CD14-positive monocyte (primary cell): ENCODE measurements around the gene RAB3A. TPM values are rescaled to one million over a fixed set of nuclear protein-coding genes. Genes with fewer than 3 reads are reported as not detected.

Source experiments
- DNase-seq, 3 donors: peaks; one replicate each; pipeline ENCODE4 v3.0.0-alpha.2; 2011 to 2022
- H2AFZ ChIP-seq: 2 replicates; pipeline ENCODE4 v1.6.0; 2012; ENCODE audit warnings: mild to moderate bottlenecking, low read depth, low read length, inconsistent platforms; ENCODE audit not compliant: insufficient read depth, poor library complexity, severe bottlenecking
- H3K27ac ChIP-seq, 2 donors: 1 replicate in 1 of 2; 2 replicates in 1 of 2; pipeline ENCODE4 v1.5.1; 2012 to 2013; ENCODE audit warnings: low read length in 2 of 2, control low read depth in 1 of 2, inconsistent platforms in 1 of 2, low read depth in 1 of 2, mild to moderate bottlenecking in 1 of 2
- H3K27me3 ChIP-seq, 2 donors: one replicate each; pipeline versions ENCODE4 v1.6.0 to v1.6.1; 2011 to 2013; ENCODE audit warnings: low read length in 2 of 2; ENCODE audit not compliant: control insufficient read depth in 2 of 2, insufficient read depth in 2 of 2
- H3K36me3 ChIP-seq, 2 donors: replicated peaks in 1 of 2; 1 replicate in 1 of 2; 2 replicates in 1 of 2; pipeline versions ENCODE4 v1.5.1 to v1.6.1; 2012 to 2013; ENCODE audit warnings: low read length in 2 of 2, control low read depth in 1 of 2, inconsistent platforms in 1 of 2, mild to moderate bottlenecking in 1 of 2; ENCODE audit not compliant: insufficient read depth in 2 of 2, control insufficient read depth in 1 of 2
- H3K4me1 ChIP-seq, 2 donors: 1 replicate in 1 of 2; 2 replicates in 1 of 2; pipeline versions ENCODE4 v1.5.1 to v1.6.1; 2012 to 2013; ENCODE audit warnings: low read length in 2 of 2, control low read depth in 1 of 2, inconsistent platforms in 1 of 2, mild to moderate bottlenecking in 1 of 2, moderate library complexity in 1 of 2; ENCODE audit not compliant: insufficient read depth in 2 of 2, control insufficient read depth in 1 of 2
- H3K4me2 ChIP-seq: replicated peaks from 2 replicates; pipeline ENCODE3; 2012; ENCODE audit warnings: low read length, moderate library complexity, mild to moderate bottlenecking; ENCODE audit not compliant: poor library complexity, severe bottlenecking; ENCODE audit errors: extremely low read depth
- H3K4me3 ChIP-seq, 3 experiments: fragments of 200-600 bp in 1 of 3; sonication (generic) in 1 of 3; replicated peaks in 1 of 3; 1 replicate in 2 of 3; 2 replicates in 1 of 3; pipeline ENCODE4 v1.5.1; 2011 to 2013; ENCODE audit warnings: low read length in 3 of 3, mild to moderate bottlenecking in 3 of 3, control low read depth in 2 of 3, low read depth in 2 of 3, inconsistent platforms in 1 of 3, moderate library complexity in 1 of 3
- H3K79me2 ChIP-seq: 2 replicates; pipeline ENCODE4 v1.6.0; 2012; ENCODE audit warnings: mild to moderate bottlenecking, control low read depth, inconsistent platforms, low read length, moderate library complexity; ENCODE audit not compliant: insufficient read depth
- H3K9ac ChIP-seq: 2 replicates; pipeline ENCODE4 v1.6.0; 2017; ENCODE audit warnings: low read length, mild to moderate bottlenecking; ENCODE audit not compliant: insufficient read depth, poor library complexity, severe bottlenecking
- H3K9me3 ChIP-seq, 2 donors: replicated peaks in 1 of 2; 1 replicate in 1 of 2; 2 replicates in 1 of 2; pipeline versions ENCODE4 v1.5.1 to v1.6.1; 2012 to 2013; ENCODE audit warnings: low read length in 2 of 2, control low read depth in 1 of 2; ENCODE audit not compliant: control insufficient read depth in 1 of 2, insufficient read depth in 1 of 2
- H4K20me1 ChIP-seq: 2 replicates; pipeline ENCODE4 v1.6.0; 2012; ENCODE audit warnings: mild to moderate bottlenecking, low read length, control low read depth, moderate library complexity; ENCODE audit not compliant: insufficient read depth
- H3K27ac Mint-ChIP-seq, 7 donors: one replicate each; pipeline ENCODE4 v1.8.0; 2020; ENCODE audit warnings: mild to moderate bottlenecking in 7 of 7, mixed read lengths in 7 of 7, moderate library complexity in 6 of 7, inconsistent platforms in 2 of 7
- H3K27me3 Mint-ChIP-seq, 3 donors: one replicate each; pipeline ENCODE4 v1.8.0; 2021 to 2022; ENCODE audit warnings: low read depth in 3 of 3, mild to moderate bottlenecking in 3 of 3, mixed read lengths in 3 of 3, moderate library complexity in 3 of 3, inconsistent platforms in 1 of 3
- H3K36me3 Mint-ChIP-seq, 2 donors: one replicate each; pipeline ENCODE4 v1.8.0; 2020; ENCODE audit warnings: mixed read lengths in 2 of 2, inconsistent platforms in 1 of 2, mild to moderate bottlenecking in 1 of 2
- H3K4me1 Mint-ChIP-seq: one replicate; pipeline ENCODE4 v1.8.0; 2020; ENCODE audit warnings: mild to moderate bottlenecking, mixed read lengths
- H3K4me3 Mint-ChIP-seq, 2 donors: one replicate each; pipeline ENCODE4 v1.8.0; 2020; ENCODE audit warnings: mild to moderate bottlenecking in 2 of 2, mixed read lengths in 2 of 2, moderate library complexity in 1 of 2
- H3K9me3 Mint-ChIP-seq, 7 donors: one replicate each; pipeline ENCODE4 v1.8.0; 2020 to 2022; ENCODE audit warnings: mixed read lengths in 7 of 7, mild to moderate bottlenecking in 6 of 7, moderate library complexity in 6 of 7, inconsistent platforms in 2 of 7
- WGBS: methylation state at CpG from one replicate; pipeline ENCODE4 v1.1.5; 2013; ENCODE audit warnings: missing lambda C conversion rate; ENCODE audit not compliant: insufficient coverage; 5-methylcytosine and 5-hydroxymethylcytosine counted together
- intact Hi-C, 2 donors: fragments of 100-400 bp; cut with micrococcal nuclease; formaldehyde crosslinking; loops; one replicate each; pipeline versions ENCODE4 v1.15.0 to v1.15.1; 2023
- polyA plus RNA-seq, 3 donors: library from polyadenylated mRNA; depleted of rRNA in 1 of 3; unstranded in 2 of 3; stranded (reverse) in 1 of 3; fragments of 300-500 nt in 2 of 3; fragments of >200 nt in 1 of 3; fragmentation: Illumina TruSeq in 2 of 3; gene quantifications; 1 replicate in 2 of 3; 2 replicates in 1 of 3; pipeline ENCODE4 v1.2.3, GENCODE V29; 2012 to 2021
- TF ChIP-seq, protein P1 (sequence below): fragments of 200-600 bp; IDR thresholded peaks from one replicate; pipeline ENCODE4 v1.8.0; 2022; ENCODE audit warnings: antibody characterized with exemption, mild to moderate bottlenecking

RAB3A gene
- polyA plus RNA-seq, 3 donors, result 0.55 to 8.7 (median 0.56) TPM

- no peak overlapping the region for H3K4me2 ChIP-seq
- no peak overlapping the region for H3K9ac ChIP-seq
- H3K36me3 ChIP-seq, result peaks cover 10 to 15% of the 10 kb centered on the region in 2 donors
- H3K4me3 ChIP-seq, result no peak overlapping the region
- no peak overlapping the region for H3K27ac ChIP-seq
- H3K9me3 ChIP-seq, result no peaks in the 10 kb centered on the region
- Mint-ChIP-seq H3K9me3 (no peaks in the 10 kb centered on the region), H3K27ac (no peak overlapping the region), H3K36me3 (peaks cover 8 to 18% of the 10 kb centered on the region in 2 donors), H3K4me3 (no peak overlapping the region), H3K27me3 (peaks cover 0 to 2% (median 1%) of the 10 kb centered on the region in 3 donors), H3K4me1 (peaks cover 38% of the 10 kb centered on the region)
- intact Hi-C loops, result loop anchor here in 1 of 2 donors (10.0 kb wide), 1 partner anchor 49 kb away; the partner anchor contains the start of gene RAB3A
- H3K4me1 ChIP-seq, result peaks cover 31 to 46% of the 10 kb centered on the region in 2 donors
- H3K27me3 ChIP-seq, result no peaks in the 10 kb centered on the region
- WGBS, result 96% methylated on average over 31 of the region's 43 CpGs
- peaks cover 13% of the 10 kb centered on the region for H3K79me2 ChIP-seq
- DNase-seq, result peak in 1 of 3 donors; percentile 8
- peaks cover 37% of the 10 kb centered on the region for H4K20me1 ChIP-seq
- H2AFZ ChIP-seq, result no peak overlapping the region
- TF ChIP-seq, protein P1, sequence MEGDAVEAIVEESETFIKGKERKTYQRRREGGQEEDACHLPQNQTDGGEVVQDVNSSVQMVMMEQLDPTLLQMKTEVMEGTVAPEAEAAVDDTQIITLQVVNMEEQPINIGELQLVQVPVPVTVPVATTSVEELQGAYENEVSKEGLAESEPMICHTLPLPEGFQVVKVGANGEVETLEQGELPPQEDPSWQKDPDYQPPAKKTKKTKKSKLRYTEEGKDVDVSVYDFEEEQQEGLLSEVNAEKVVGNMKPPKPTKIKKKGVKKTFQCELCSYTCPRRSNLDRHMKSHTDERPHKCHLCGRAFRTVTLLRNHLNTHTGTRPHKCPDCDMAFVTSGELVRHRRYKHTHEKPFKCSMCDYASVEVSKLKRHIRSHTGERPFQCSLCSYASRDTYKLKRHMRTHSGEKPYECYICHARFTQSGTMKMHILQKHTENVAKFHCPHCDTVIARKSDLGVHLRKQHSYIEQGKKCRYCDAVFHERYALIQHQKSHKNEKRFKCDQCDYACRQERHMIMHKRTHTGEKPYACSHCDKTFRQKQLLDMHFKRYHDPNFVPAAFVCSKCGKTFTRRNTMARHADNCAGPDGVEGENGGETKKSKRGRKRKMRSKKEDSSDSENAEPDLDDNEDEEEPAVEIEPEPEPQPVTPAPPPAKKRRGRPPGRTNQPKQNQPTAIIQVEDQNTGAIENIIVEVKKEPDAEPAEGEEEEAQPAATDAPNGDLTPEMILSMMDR, result no peak
Measured at GRCh38 chr19:18155095-18156087, 48.5 kb downstream of the RAB3A start.

GRCh38 chr19:18153556-18154134 is 50.2 kb downstream of the RAB3A start:
- Mint-ChIP-seq H3K36me3 (peaks cover 14 to 32% of the 10 kb centered on the region in 2 donors), H3K27ac (peak overlapping the region in 3 of 7 donors; percentile 57 to 70 (median 64)), H3K9me3 (no peaks in the 10 kb centered on the region), H3K4me3 (peak overlapping the region; percentile 87 to 90), H3K27me3 (peaks cover 0 to 2% (median 1%) of the 10 kb centered on the region in 3 donors), H3K4me1 (peaks cover 37% of the 10 kb centered on the region)
- Histone ChIP-seq H3K79me2 (peaks cover 13% of the 10 kb centered on the region), H3K4me3 (peak overlapping the region; percentile 65 to 92 (median 67)), H2AFZ (peak overlapping the region; percentile 91), H3K9ac (peak overlapping the region; percentile 95), H3K27me3 (no peaks in the 10 kb centered on the region), H3K9me3 (no peaks in the 10 kb centered on the region), H3K4me1 (peaks cover 31 to 44% of the 10 kb centered on the region in 2 donors), H3K4me2 (peak overlapping the region; percentile 98), H4K20me1 (peaks cover 37% of the 10 kb centered on the region), H3K36me3 (peaks cover 23 to 30% of the 10 kb centered on the region in 2 donors), H3K27ac (peak overlapping the region in 1 of 2 donors; percentile 94)
- DNase-seq, result no peak
- TF ChIP-seq, protein P1, result no peak
- 2% methylated on average over 32 of the region's 38 CpGs for WGBS
- intact Hi-C loops, result loop anchor here (5.0 to 10.0 kb wide), 4 partner anchors 36 to 146 kb away; partner anchors contain the start of genes ARRDC2 (in 1 of the 2), MPV17L2 (in 1 of the 2) and RAB3A (in 1 of the 2)
